IPS DF 19.7 (cell line): ENCODE data around the gene PIP4K2A.

Source experiments
- DNase-seq: peaks from one replicate; pipeline ENCODE4 v3.0.0-alpha.2; 2013; ENCODE audit warnings: low read depth, low spot score

PIP4K2A gene

DNA sequence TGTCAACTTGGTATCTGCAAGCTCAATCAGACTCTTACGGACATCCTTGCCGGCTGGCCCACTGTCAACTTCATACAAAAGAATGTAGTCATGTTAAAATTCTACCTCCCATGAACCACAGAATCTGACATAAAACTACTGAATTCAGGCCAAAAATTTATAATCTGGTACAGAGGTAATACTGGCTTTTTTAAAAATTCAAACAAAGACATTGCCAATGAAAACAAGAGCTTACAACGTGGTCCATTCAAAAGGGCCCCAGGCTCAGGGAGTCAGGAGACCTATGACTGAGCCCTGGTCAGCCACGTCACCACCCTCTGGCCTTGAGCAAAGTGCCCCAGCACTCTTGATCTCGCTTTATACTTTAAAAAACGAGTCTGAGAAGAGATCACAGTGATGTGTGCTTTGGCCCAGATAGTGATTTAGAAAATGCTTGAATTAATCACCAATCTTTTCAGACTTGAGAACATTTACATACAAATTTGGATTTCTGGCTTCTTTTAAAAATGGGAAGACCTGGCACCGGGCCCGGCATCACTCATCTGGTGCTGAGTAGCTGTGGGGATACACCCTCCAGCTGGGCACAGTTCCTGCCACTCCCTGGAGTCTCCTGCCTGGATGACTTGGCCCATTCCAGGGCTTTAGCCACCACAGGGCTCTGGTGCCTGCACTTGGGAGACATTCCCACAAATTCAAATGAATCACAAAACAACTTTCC lies 94.1 kb downstream of the PIP4K2A start:
- DNase-seq = no peak

DNA sequence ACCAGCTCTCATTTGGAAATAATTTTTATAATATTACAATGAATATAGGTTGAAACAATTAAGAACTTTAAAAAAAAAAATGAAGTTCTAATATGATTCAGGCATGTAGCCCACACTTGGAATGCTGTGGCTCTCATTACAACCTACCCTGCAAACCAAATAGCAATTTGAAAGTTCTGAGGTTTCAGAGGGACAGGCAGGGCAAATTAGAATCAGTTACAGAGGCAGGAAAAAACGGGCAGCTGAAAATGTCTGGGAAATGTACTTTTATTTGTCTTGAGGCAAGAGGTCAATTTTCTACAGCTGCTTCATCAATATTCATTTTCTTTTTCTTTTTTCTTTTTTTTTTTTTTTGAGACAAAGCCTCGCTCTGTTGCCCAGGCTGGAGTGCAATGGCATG lies 95.3 kb downstream of the PIP4K2A start:
- DNase-seq = no peak

- no peak for DNase-seq
Measured at GRCh38 chr10:22618078-22618785, 96.1 kb downstream of the PIP4K2A start.

GRCh38 chr10:22617516-22617915 lies 96.9 kb downstream of the PIP4K2A start:
- no peak for DNase-seq

- no peak for DNase-seq
Measured at GRCh38 chr10:22617051-22617450, 97.3 kb downstream of the PIP4K2A start.

DNA sequence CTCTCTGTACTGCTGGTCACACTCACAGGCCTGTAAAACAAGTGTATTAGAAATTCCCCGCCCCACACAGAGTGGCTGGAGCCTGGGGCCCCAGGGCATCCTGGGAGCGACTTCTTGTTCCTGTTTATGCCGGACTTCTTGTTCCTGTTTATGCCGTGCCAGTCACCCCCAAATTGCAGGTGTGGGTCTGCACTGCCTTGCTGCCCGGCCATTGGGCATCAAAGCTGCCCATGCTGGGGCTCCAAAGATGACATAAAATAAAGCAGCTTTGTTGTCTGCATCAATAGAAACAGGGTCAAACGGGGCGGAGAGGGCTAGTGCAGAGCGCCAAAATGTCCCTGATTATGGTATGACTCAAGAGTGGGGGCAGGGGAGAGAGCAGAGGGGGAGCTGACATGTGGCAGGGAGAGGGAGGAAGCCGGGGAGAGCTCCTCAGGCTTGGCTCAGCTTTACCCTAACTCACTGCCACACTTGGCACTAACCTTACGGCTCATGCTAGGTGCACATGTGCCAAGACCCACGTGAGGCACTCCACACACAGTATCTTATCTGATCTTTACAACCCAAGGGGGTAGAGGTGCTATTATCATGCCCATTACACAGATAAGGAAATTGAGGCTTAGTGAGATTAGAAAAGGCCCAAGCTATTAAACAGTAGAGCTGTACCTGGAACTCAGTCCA lies 98.4 kb downstream of the PIP4K2A start:
- no peak for DNase-seq

GRCh38 chr10:22615101-22615500 lies 99.3 kb downstream of the PIP4K2A start:
- no peak for DNase-seq

DNA sequence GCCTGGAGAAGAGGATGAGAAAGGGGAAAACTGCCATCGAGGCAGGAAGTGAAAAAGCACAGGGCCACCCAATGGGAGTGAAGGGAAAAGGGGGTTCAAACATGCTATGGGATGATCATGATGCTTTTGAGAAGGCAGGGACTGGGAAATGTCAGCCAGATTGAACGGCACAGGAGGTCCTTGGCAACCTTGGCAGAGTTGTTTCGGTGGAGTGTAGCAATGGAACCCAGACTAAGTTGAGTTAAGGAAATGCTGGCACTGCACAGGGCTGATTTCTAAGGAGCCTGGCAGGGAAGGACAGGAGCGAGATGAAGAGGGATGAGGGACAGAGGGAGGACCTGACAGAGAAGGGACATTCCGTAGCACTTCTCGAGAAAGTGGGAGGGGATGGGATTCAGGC lies 101.4 kb downstream of the PIP4K2A start:
- DNase-seq = no peak

DNA sequence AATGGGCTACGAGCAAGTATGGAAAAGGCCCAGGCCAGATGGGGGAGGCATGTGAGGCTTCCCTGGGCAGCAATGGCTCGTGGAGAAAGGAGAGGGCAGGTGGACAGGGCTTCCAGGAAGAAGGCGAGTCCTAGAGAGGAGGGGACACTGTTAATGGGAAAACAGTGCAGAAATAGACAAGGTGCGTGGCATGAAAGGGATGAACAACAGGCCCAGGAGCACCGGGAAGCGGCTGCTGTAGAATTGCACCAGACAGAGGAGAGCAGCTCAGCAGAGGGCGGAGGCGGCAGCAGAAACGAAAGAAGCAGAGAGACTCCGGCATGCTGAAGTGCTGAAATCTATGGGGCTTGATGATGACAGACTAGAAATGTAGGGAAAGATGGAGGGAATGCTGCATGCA lies 102.1 kb downstream of the PIP4K2A start:
- no peak for DNase-seq

DNA sequence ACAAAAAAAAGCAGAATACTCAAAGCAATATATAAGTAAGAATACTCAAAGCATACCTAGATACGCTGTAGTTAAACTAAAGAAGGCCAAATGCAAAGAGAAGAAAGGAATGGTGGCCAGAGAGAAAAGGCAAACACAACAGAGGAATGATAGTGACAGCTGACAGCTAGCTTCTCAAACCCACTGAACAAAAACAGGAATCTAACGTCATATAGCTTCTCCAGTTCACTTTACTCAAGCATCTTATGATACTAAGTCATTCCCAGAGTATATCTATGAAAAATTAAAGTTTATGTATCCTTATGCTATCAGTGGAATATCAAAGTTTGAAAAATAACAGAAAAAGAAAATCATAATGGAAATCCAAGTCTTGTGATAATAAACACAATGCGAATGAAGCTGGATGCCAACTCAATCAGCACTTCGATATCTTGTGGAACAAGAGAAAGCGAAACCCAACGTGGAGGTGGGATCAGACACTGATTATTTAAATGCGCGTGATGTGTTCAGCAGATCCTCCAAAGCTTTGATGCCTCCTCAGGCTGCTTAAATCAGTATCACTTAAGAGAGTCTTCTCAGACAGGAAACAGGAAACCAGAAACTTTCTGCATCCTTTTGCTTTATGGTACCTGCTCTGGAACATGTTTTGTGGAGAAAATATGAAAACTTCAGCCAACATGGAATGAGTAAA lies 102.8 kb downstream of the PIP4K2A start:
- DNase-seq = no peak

GRCh38 chr10:22610610-22611009 lies 103.8 kb downstream of the PIP4K2A start:
- DNase-seq = no peak

- no peak for DNase-seq
Measured at GRCh38 chr10:22609719-22610465, 104.5 kb downstream of the PIP4K2A start.

- no peak for DNase-seq
Measured at GRCh38 chr10:22609251-22609650, 105.1 kb downstream of the PIP4K2A start.

GRCh38 chr10:22607261-22607660 lies 107.1 kb downstream of the PIP4K2A start:
- DNase-seq = no peak

DNA sequence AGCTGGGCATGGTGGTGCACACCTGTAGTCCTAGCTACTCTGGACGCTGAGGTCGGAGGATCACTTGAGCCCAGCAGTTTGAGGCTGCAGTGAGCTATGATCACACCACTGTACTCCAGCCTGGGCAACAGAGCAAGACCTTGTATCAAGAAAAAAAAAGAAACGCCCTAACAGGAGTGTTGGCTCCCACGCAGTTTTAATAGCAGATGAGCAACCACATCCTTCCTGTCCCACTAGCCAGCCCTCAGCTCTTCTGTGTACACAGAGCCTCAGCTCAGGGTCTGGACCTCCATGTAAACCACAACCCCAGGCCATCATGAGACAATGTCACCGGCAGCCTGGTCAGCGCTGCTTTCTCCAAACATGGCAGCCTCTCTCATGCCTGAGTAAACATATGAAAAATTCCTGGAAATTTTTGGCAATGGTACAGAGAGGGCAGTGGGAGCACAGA lies 108.2 kb downstream of the PIP4K2A start:
- no peak for DNase-seq

- DNase-seq = no peak
Measured at GRCh38 chr10:22605168-22605567, 109.2 kb downstream of the PIP4K2A start.

- DNase-seq = no peak
Measured at GRCh38 chr10:22604344-22605126, 109.8 kb downstream of the PIP4K2A start.

GRCh38 chr10:22603581-22603980 lies 110.8 kb downstream of the PIP4K2A start:
- no peak for DNase-seq

DNA sequence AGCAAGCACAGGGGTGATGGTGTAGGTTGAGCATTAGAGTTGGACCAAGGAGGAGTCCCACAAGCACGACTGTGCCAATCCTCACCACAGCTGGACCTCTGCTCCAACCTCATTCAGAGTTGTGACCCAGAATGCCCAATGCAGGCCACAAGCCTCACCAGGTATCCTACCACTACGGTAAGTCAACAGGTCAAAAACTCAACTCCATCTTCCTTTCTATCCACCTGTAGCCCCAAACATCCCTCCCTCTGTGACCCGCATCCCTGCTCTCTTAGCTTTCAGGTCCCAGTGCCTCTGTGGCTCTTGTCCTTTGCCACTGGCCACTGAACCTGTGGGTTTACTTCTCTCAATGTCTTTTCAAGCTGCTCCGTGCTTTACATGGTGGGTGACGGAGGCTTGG lies 112.8 kb downstream of the PIP4K2A start:
- DNase-seq = no peak

DNA sequence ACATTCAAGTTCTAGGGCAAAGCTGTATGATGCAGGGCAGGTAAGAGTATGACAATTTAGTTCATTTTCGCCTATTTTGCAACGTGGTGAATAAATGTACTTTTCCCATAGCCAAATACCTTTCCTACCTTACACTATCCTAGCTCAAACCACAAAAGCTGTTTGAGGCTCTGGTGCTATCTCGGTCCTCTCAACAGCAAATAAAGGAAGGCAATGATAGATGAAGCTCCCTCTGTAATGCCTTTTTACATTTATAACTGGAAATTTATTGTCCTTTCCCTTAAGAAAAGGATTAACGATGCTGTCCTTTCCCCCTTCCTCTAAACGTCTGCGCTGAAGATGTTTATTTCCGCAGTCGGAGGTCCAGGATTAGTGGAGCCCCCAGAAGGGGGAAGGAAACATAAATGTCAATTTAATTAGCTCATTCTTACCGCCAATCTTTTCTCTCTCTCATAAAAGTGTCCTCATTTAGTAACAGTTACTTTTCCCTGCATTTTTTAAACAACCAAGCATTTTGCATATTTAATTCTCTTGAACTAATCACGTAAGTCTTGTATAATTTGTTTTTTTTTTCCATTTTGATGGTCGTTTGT lies 114.6 kb downstream of the PIP4K2A start:
- no peak for DNase-seq
